ENCODE data around the gene SLC35F3.
"Not testable (repeated sequence)": the region's sequence is repeated elsewhere in the genome, so short reads cannot be mapped to it uniquely, and the experiment has no call there.

Gene SLC35F3

GRCh38 chr1:234154320-234155251 lies 250.1 kb downstream of the SLC35F3 start:
- peak; percentile 92 for DNase-seq

- no peak for DNase-seq
Measured at GRCh38 chr1:234162661-234163060, 258.2 kb downstream of the SLC35F3 start.

GRCh38 chr1:234163267-234163919 lies 258.9 kb downstream of the SLC35F3 start:
- DNase-seq, result no peak

- DNase-seq, result no peak
Measured at GRCh38 chr1:234164098-234164709, 259.7 kb downstream of the SLC35F3 start.

GRCh38 chr1:234168061-234168724 lies 263.7 kb downstream of the SLC35F3 start:
- no peak for DNase-seq

GRCh38 chr1:234169161-234169849 lies 264.8 kb downstream of the SLC35F3 start:
- no peak for DNase-seq

GRCh38 chr1:234170067-234170466 lies 265.6 kb downstream of the SLC35F3 start:
- DNase-seq, result peak; percentile 56

- DNase-seq, result no peak
Measured at GRCh38 chr1:234170622-234171021, 266.1 kb downstream of the SLC35F3 start.

- no peak for DNase-seq
Measured at GRCh38 chr1:234173968-234174367, 269.5 kb downstream of the SLC35F3 start.

GRCh38 chr1:234175363-234175762 lies 270.9 kb downstream of the SLC35F3 start:
- no peak for DNase-seq

GRCh38 chr1:234176000-234176399 lies 271.5 kb downstream of the SLC35F3 start:
- no peak for DNase-seq

GRCh38 chr1:234176847-234177246 lies 272.4 kb downstream of the SLC35F3 start:
- DNase-seq, result not testable (repeated sequence)

- no peak for DNase-seq
Measured at GRCh38 chr1:234185438-234185837, 281.0 kb downstream of the SLC35F3 start.

GRCh38 chr1:234186037-234186688 lies 281.7 kb downstream of the SLC35F3 start:
- no peak for DNase-seq

- peak; percentile 70 for DNase-seq
Measured at GRCh38 chr1:234188454-234188792, 283.9 kb downstream of the SLC35F3 start.

- no peak for DNase-seq
Measured at GRCh38 chr1:234197839-234198238, 293.4 kb downstream of the SLC35F3 start.

GRCh38 chr1:234199476-234200127 lies 295.1 kb downstream of the SLC35F3 start:
- DNase-seq, result no peak

- no peak for DNase-seq
Measured at GRCh38 chr1:234200566-234200965, 296.1 kb downstream of the SLC35F3 start.

GRCh38 chr1:234201600-234201999 lies 297.1 kb downstream of the SLC35F3 start:
- no peak for DNase-seq

- DNase-seq, result peak; percentile 55
Measured at GRCh38 chr1:234205966-234206365, 301.5 kb downstream of the SLC35F3 start.

GRCh38 chr1:234206651-234207284 lies 302.3 kb downstream of the SLC35F3 start:
- DNase-seq, result no peak
